ENCODE results near the gene CAMK1D.

Gene CAMK1D

GRCh38 chr10:12628964-12629766 is 279.8 kb downstream of the CAMK1D start:
- Histone ChIP-seq H3K4me1 (ENCODE audit: control insufficient read depth, insufficient read depth, low read length, unreplicated experiment) (no peaks in the 10 kb centered on the region), H3K4me3 (ENCODE audit: low read depth, low read length) (no peak overlapping the region), H3K79me2 (ENCODE audit: control insufficient read depth, insufficient read depth, low read length, unreplicated experiment) (no peaks in the 10 kb centered on the region), H3K36me3 (ENCODE audit: insufficient read depth, low read length) (no peaks in the 10 kb centered on the region), H2AFZ (ENCODE audit: low read length, unreplicated experiment) (no peak overlapping the region), H3K27ac (ENCODE audit: low read depth, low read length) (no peak overlapping the region), H3K27me3 (ENCODE audit: insufficient read depth, low read length) (no peaks in the 10 kb centered on the region)

- no peaks in the 10 kb centered on the region for H3K4me1 ChIP-seq (ENCODE audit: control insufficient read depth, insufficient read depth, low read length, unreplicated experiment)
- no peak overlapping the region for H3K27ac ChIP-seq (ENCODE audit: low read depth, low read length)
- H3K36me3 ChIP-seq (ENCODE audit: insufficient read depth, low read length), result no peaks in the 10 kb centered on the region
- H3K4me3 ChIP-seq (ENCODE audit: low read depth, low read length), result no peak overlapping the region
- H3K79me2 ChIP-seq (ENCODE audit: control insufficient read depth, insufficient read depth, low read length, unreplicated experiment), result no peaks in the 10 kb centered on the region
- H2AFZ ChIP-seq (ENCODE audit: low read length, unreplicated experiment), result no peak overlapping the region
- no peaks in the 10 kb centered on the region for H3K27me3 ChIP-seq (ENCODE audit: insufficient read depth, low read length)
Measured at GRCh38 chr10:12629767-12630165, 280.4 kb downstream of the CAMK1D start.

- no peak overlapping the region for H2AFZ ChIP-seq (ENCODE audit: low read length, unreplicated experiment)
- no peaks in the 10 kb centered on the region for H3K36me3 ChIP-seq (ENCODE audit: insufficient read depth, low read length)
Measured at GRCh38 chr10:12631216-12631615, 281.9 kb downstream of the CAMK1D start.

GRCh38 chr10:12631787-12632562 is 282.6 kb downstream of the CAMK1D start:
- no peaks in the 10 kb centered on the region for H3K27me3 ChIP-seq (ENCODE audit: insufficient read depth, low read length)
- no peaks in the 10 kb centered on the region for H3K79me2 ChIP-seq (ENCODE audit: control insufficient read depth, insufficient read depth, low read length, unreplicated experiment)
- peaks cover 5% of the 10 kb centered on the region for H3K4me1 ChIP-seq (ENCODE audit: control insufficient read depth, insufficient read depth, low read length, unreplicated experiment)
- no peak overlapping the region for H3K4me3 ChIP-seq (ENCODE audit: low read depth, low read length)
- no peaks in the 10 kb centered on the region for H3K36me3 ChIP-seq (ENCODE audit: insufficient read depth, low read length)
- no peak overlapping the region for H2AFZ ChIP-seq (ENCODE audit: low read length, unreplicated experiment)
- H3K27ac ChIP-seq (ENCODE audit: low read depth, low read length), result no peak overlapping the region

More at GRCh38 chr10:12631216-12631615, 281.9 kb downstream of the CAMK1D start:
- no peaks in the 10 kb centered on the region for H3K27me3 ChIP-seq (ENCODE audit: insufficient read depth, low read length)
- H3K79me2 ChIP-seq (ENCODE audit: control insufficient read depth, insufficient read depth, low read length, unreplicated experiment), result no peaks in the 10 kb centered on the region
- no peak overlapping the region for H3K4me3 ChIP-seq (ENCODE audit: low read depth, low read length)
- peaks cover 5% of the 10 kb centered on the region for H3K4me1 ChIP-seq (ENCODE audit: control insufficient read depth, insufficient read depth, low read length, unreplicated experiment)
- H3K27ac ChIP-seq (ENCODE audit: low read depth, low read length), result no peak overlapping the region

- H3K79me2 ChIP-seq (ENCODE audit: control insufficient read depth, insufficient read depth, low read length, unreplicated experiment), result no peaks in the 10 kb centered on the region
- no peak overlapping the region for H3K27ac ChIP-seq (ENCODE audit: low read depth, low read length)
- H3K4me3 ChIP-seq (ENCODE audit: low read depth, low read length), result no peak overlapping the region
- H3K36me3 ChIP-seq (ENCODE audit: insufficient read depth, low read length), result no peaks in the 10 kb centered on the region
- H3K4me1 ChIP-seq (ENCODE audit: control insufficient read depth, insufficient read depth, low read length, unreplicated experiment), result peaks cover 5% of the 10 kb centered on the region
- H2AFZ ChIP-seq (ENCODE audit: low read length, unreplicated experiment), result no peak overlapping the region
- H3K27me3 ChIP-seq (ENCODE audit: insufficient read depth, low read length), result no peaks in the 10 kb centered on the region
Measured at GRCh38 chr10:12633776-12634620, 284.7 kb downstream of the CAMK1D start.

- no peaks in the 10 kb centered on the region for H3K27me3 ChIP-seq (ENCODE audit: insufficient read depth, low read length)
- H3K36me3 ChIP-seq (ENCODE audit: insufficient read depth, low read length), result no peaks in the 10 kb centered on the region
- no peak overlapping the region for H2AFZ ChIP-seq (ENCODE audit: low read length, unreplicated experiment)
- H3K4me3 ChIP-seq (ENCODE audit: low read depth, low read length), result no peak overlapping the region
- peaks cover 5% of the 10 kb centered on the region for H3K4me1 ChIP-seq (ENCODE audit: control insufficient read depth, insufficient read depth, low read length, unreplicated experiment)
- no peaks in the 10 kb centered on the region for H3K79me2 ChIP-seq (ENCODE audit: control insufficient read depth, insufficient read depth, low read length, unreplicated experiment)
- no peak overlapping the region for H3K27ac ChIP-seq (ENCODE audit: low read depth, low read length)
Measured at GRCh38 chr10:12634621-12634931, 285.2 kb downstream of the CAMK1D start.

GRCh38 chr10:12635127-12635541 is 285.8 kb downstream of the CAMK1D start:
- Histone ChIP-seq H3K4me1 (ENCODE audit: control insufficient read depth, insufficient read depth, low read length, unreplicated experiment) (peaks cover 5% of the 10 kb centered on the region), H3K4me3 (ENCODE audit: low read depth, low read length) (no peak overlapping the region), H3K36me3 (ENCODE audit: insufficient read depth, low read length) (no peaks in the 10 kb centered on the region), H3K27me3 (ENCODE audit: insufficient read depth, low read length) (no peaks in the 10 kb centered on the region), H3K27ac (ENCODE audit: low read depth, low read length) (no peak overlapping the region), H3K79me2 (ENCODE audit: control insufficient read depth, insufficient read depth, low read length, unreplicated experiment) (no peaks in the 10 kb centered on the region), H2AFZ (ENCODE audit: low read length, unreplicated experiment) (no peak overlapping the region)

- Histone ChIP-seq H3K79me2 (ENCODE audit: control insufficient read depth, insufficient read depth, low read length, unreplicated experiment) (no peaks in the 10 kb centered on the region), H3K4me1 (ENCODE audit: control insufficient read depth, insufficient read depth, low read length, unreplicated experiment) (peaks cover 5% of the 10 kb centered on the region), H3K36me3 (ENCODE audit: insufficient read depth, low read length) (no peaks in the 10 kb centered on the region), H3K4me3 (ENCODE audit: low read depth, low read length) (no peak overlapping the region), H2AFZ (ENCODE audit: low read length, unreplicated experiment) (no peak overlapping the region), H3K27me3 (ENCODE audit: insufficient read depth, low read length) (no peaks in the 10 kb centered on the region), H3K27ac (ENCODE audit: low read depth, low read length) (no peak overlapping the region)
Measured at GRCh38 chr10:12636571-12636970, 287.2 kb downstream of the CAMK1D start.

- no peaks in the 10 kb centered on the region for H3K79me2 ChIP-seq (ENCODE audit: control insufficient read depth, insufficient read depth, low read length, unreplicated experiment)
- H3K4me1 ChIP-seq (ENCODE audit: control insufficient read depth, insufficient read depth, low read length, unreplicated experiment), result peaks cover 5% of the 10 kb centered on the region
- no peak overlapping the region for H2AFZ ChIP-seq (ENCODE audit: low read length, unreplicated experiment)
Measured at GRCh38 chr10:12637649-12638048, 288.3 kb downstream of the CAMK1D start.

GRCh38 chr10:12638103-12638502 is 288.8 kb downstream of the CAMK1D start:
- Histone ChIP-seq H3K4me3 (ENCODE audit: low read depth, low read length) (no peak overlapping the region), H3K4me1 (ENCODE audit: control insufficient read depth, insufficient read depth, low read length, unreplicated experiment) (peaks cover 5% of the 10 kb centered on the region), H3K27me3 (ENCODE audit: insufficient read depth, low read length) (no peaks in the 10 kb centered on the region), H3K79me2 (ENCODE audit: control insufficient read depth, insufficient read depth, low read length, unreplicated experiment) (no peaks in the 10 kb centered on the region), H3K36me3 (ENCODE audit: insufficient read depth, low read length) (no peaks in the 10 kb centered on the region), H3K27ac (ENCODE audit: low read depth, low read length) (no peak overlapping the region), H2AFZ (ENCODE audit: low read length, unreplicated experiment) (no peak overlapping the region)

More at GRCh38 chr10:12637649-12638048, 288.3 kb downstream of the CAMK1D start:
- no peak overlapping the region for H3K27ac ChIP-seq (ENCODE audit: low read depth, low read length)
- no peaks in the 10 kb centered on the region for H3K36me3 ChIP-seq (ENCODE audit: insufficient read depth, low read length)
- no peaks in the 10 kb centered on the region for H3K27me3 ChIP-seq (ENCODE audit: insufficient read depth, low read length)
- no peak overlapping the region for H3K4me3 ChIP-seq (ENCODE audit: low read depth, low read length)

Measured in ACC112 (cell line).